Measurements from ENCODE around the gene LPIN1.
A peak's percentile ranks its signal among the peaks of the same experiment; 100 is the strongest.
"Not testable (repeated sequence)": the region's sequence is repeated elsewhere in the genome, so short reads cannot be mapped to it uniquely, and the experiment has no call there.

LPIN1 gene

DNA sequence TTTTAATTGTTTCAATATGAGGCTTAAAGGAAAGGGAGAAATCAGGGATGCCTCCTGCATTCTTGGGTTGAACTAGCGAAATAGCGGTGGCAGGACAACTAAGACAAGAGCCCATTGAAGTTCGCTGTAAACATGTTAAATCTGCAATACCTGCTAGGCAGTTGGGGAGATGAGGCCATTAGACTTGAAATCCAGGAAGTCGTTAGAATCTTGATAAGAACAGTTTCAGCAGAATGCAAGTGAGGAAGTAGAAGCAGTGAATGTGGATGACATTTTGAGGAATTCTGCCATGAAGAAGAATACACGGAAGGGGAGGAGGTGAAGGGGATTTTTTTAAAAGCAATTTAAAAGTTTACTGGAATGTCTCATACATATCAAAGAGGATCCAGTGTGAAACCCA, 109.7 kb downstream of the LPIN1 start:
- no peak for DNase-seq (ENCODE audit: low read depth in 2 of 2)
- H3K4me3 ChIP-seq (replicated peaks in 1 of 2; ENCODE audit: low read depth in 2 of 2, low read length in 2 of 2) = no peak overlapping the region
- TF ChIP-seq, protein P1, sequence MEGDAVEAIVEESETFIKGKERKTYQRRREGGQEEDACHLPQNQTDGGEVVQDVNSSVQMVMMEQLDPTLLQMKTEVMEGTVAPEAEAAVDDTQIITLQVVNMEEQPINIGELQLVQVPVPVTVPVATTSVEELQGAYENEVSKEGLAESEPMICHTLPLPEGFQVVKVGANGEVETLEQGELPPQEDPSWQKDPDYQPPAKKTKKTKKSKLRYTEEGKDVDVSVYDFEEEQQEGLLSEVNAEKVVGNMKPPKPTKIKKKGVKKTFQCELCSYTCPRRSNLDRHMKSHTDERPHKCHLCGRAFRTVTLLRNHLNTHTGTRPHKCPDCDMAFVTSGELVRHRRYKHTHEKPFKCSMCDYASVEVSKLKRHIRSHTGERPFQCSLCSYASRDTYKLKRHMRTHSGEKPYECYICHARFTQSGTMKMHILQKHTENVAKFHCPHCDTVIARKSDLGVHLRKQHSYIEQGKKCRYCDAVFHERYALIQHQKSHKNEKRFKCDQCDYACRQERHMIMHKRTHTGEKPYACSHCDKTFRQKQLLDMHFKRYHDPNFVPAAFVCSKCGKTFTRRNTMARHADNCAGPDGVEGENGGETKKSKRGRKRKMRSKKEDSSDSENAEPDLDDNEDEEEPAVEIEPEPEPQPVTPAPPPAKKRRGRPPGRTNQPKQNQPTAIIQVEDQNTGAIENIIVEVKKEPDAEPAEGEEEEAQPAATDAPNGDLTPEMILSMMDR (IDR thresholded peaks at IDR 0.05; ENCODE audit: low read depth, low read length) = no peak

DNA sequence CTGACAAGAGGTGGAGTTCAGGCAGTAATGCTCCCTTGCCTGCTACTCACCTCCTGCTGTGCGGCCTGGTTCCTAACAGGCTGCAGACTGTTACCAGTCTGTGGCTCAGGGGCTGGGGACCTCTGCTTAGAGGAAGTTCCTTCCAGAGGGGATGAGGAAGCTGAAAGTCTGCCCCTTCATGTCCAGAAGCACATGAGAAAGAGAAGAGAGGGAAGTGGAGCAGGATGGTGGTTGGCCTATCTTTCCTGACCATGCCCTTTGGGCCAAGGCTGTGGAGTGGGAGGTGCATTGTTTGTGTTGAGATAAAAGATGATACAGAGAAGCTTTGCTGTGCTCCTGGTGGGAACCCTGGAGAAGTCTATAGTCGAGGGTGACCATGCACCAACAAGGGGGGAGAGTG, 112.5 kb downstream of the LPIN1 start:
- H3K4me3 ChIP-seq (replicated peaks in 1 of 2; ENCODE audit: low read depth in 2 of 2, low read length in 2 of 2) = no peak overlapping the region
- TF ChIP-seq, protein P1 (IDR thresholded peaks at IDR 0.05; ENCODE audit: low read depth, low read length) = no peak
- DNase-seq (ENCODE audit: low read depth in 2 of 2) = no peak

DNA sequence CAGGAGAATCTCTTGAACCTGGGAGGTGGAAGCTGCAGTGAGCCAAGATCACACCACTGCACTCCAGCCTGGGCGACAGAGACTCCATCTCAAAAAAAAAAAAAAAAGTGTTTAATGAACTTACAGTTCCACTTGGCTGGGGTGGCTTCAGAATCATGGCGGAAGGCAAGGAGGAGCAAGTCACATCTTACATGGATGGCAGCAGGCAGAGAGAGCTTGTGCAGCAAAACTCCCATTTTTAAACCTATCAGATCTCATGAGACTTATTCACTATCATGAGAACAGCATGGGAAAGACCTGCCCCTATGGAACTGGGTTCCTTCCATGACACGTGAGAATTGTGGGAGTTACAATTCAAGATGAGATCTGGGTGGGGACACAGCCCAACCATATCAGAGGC, 113.5 kb downstream of the LPIN1 start:
- DNase-seq (ENCODE audit: low read depth in 2 of 2); H3K4me3 ChIP-seq (replicated peaks in 1 of 2; ENCODE audit: low read depth in 2 of 2, low read length in 2 of 2): not testable (repeated sequence)

DNA sequence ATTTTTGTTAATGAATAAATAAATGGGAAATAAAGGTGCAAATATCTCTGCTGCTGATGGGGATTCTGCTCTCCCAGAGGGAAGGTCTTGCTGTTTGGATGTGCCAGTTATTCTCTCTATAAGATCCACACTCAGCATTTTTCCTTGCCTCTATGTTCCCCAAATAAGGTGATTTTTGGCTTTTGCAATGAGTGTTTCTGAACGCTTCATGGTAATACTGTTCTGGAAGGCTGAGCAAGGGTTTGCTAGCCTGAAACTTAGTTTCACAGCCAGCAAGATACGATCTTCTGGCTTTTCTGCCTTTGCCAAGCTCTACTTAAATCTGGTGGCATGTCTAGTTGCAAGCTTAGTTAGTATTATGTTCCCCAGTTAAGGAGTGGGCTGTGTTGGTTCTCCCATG, 114.6 kb downstream of the LPIN1 start:
- TF ChIP-seq, protein P1 (IDR thresholded peaks at IDR 0.05; ENCODE audit: low read depth, low read length) = no peak
- DNase-seq (ENCODE audit: low read depth in 2 of 2) = no peak
- no peak overlapping the region for H3K4me3 ChIP-seq (replicated peaks in 1 of 2; ENCODE audit: low read depth in 2 of 2, low read length in 2 of 2)

DNA sequence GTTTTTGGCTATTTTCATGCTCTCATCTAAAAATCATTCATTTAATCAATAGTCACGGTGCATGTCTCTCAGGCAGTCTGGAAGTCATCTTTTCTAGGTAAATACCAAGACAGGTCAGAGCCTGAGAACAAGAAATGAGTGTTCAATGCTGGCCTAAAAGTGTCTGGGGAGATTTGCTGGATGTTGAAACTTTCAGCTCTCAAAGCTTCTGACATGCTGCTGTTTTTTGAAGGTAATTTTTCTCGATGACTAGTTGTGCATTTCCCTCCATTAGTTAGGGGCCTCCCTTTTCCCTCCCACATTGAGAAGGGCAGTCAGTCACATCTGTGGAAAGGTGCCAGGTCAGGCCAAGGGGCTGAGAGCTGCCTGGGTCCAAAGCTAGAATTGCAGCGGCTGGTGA, 115.6 kb downstream of the LPIN1 start:
- peak in 1 of 2 donors; percentile 13 for DNase-seq (ENCODE audit: low read depth in 2 of 2)
- TF ChIP-seq, protein P1 (IDR thresholded peaks at IDR 0.05; ENCODE audit: low read depth, low read length) = no peak
- no peak overlapping the region for H3K4me3 ChIP-seq (replicated peaks in 1 of 2; ENCODE audit: low read depth in 2 of 2, low read length in 2 of 2)

DNA sequence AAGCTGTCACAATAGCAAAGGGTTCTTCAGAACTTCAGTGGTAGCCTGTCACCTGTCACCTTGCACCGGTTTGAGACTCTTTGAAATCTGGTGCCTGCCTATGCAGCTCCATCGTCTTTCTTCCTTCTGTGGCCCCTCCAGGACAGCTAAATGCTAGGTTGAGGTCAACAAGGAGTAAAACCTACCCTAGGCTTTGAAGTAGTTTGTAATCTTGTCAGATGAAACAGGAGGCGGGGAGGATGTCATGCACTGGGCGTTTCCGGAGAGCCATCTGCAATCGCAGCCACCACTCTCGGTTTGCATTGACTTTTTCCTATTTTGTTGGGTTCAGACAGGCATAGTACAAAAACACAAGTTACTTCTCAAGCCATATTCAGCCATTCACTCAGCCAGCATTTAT, 116.7 kb downstream of the LPIN1 start:
- H3K4me3 ChIP-seq (replicated peaks in 1 of 2; ENCODE audit: low read depth in 2 of 2, low read length in 2 of 2) = no peak overlapping the region
- TF ChIP-seq, protein P1 (IDR thresholded peaks at IDR 0.05; ENCODE audit: low read depth, low read length) = no peak
- DNase-seq (ENCODE audit: low read depth in 2 of 2) = no peak

DNA sequence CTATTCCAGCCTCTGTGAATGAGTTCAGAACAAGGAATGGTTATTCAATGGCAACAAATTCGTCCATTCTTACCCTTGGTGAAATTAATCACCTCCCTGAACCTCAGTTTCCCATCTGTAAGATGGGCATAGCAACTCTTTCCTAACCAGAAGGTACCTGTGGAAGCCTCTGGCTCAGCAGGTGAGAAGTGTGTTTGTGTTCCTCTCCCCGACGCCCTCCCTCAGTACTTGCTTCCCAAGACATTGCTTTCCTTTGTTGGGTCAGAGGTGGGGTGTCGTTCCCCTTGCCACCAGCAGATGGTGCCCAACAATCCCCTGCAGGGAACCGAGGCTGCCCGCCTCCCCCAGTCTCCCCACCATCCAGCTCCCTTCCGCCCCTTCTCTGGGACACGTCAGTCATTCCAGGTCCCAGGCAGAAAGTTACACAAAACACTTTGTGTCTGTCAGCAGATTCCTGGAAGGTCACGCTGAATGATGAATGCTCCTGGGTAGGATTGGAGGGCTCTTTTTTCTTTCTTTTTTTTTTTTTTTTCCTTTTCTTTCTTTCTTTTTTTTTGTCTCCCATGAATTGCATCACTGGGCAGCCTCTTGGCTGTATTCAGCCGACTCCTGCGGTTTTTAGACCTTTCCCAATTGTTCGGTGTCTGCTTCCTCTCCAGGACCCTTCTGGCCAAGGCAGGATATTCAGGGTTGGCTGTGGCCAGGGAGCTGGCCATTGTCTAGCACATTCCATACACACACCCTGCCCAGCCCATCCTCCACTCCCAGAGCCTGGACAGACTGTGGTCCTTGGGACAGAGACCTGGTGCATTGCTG, 117.3 kb downstream of the LPIN1 start:
- TF ChIP-seq, protein P1 (IDR thresholded peaks at IDR 0.05; ENCODE audit: low read depth, low read length) = peak; percentile 97
- no peak overlapping the region for H3K4me3 ChIP-seq (replicated peaks in 1 of 2; ENCODE audit: low read depth in 2 of 2, low read length in 2 of 2)
- peak; percentile 96 to 98 for DNase-seq (ENCODE audit: low read depth in 2 of 2)
